K562 (cell line): ENCODE measurements around the gene DIP2C. TPM values are rescaled to one million over a fixed set of nuclear protein-coding genes. Genes with fewer than 3 reads are reported as not detected.

Experiments
- ATAC-seq: fragments of 200-7000 bp; cut with Tn5 transposase; 3 replicates; pipeline ENCODE4 v1.9.1; 2020; ENCODE audit warnings: moderate library complexity
- BruUV-seq: library from RNA; stranded (reverse); fragments of 400-500 nt; replicated peaks from 2 replicates; lab custom pipeline; 2021; lab: Mats Ljungman, UMichigan
- CTCF ChIA-PET: fragments of 300-600 bp; formaldehyde crosslinking; extraction: SDS; loops from one replicate; lab custom pipeline; 2021; ENCODE audit warnings: low intra/inter-chr PET ratio; lab: Yijun Ruan, JAX
- POLR2A ChIA-PET: fragments of 300-600, 350-650 bp; sonication (Branson Sonifier 250); formaldehyde crosslinking; extraction: SDS; loops from one replicate; lab custom pipeline; 2021; ENCODE audit warnings: antibody characterized with exemption, inconsistent platforms; lab: Yijun Ruan, JAX
- DNase-seq, 4 experiments: peaks; one replicate each; pipeline versions ENCODE4 v3.0.0 to v3.0.0-alpha.2; 2011 to 2018; ENCODE audit warnings: low spot score in 3 of 4, mixed read lengths in 3 of 4; ENCODE audit errors: extremely low read depth in 1 of 4
- FAIRE-seq: peaks from 2 replicates; lab custom pipeline; 2011; peaks lifted over from hg19 to GRCh38; lab: Jason Lieb, UNC
- H2AFZ ChIP-seq: 2 replicates; pipeline ENCODE4 v1.6.0; 2011; ENCODE audit warnings: low read depth, low read length, control low read depth, inconsistent platforms
- H3K27ac ChIP-seq: fragments of 200-600 bp; 3 replicates; pipeline ENCODE4 v1.8.0; 2011; ENCODE audit warnings: low read depth, mild to moderate bottlenecking, control low read depth, inconsistent platforms, low read length, moderate library complexity, mixed read lengths; ENCODE audit errors: extremely low read depth
- H3K27me3 ChIP-seq, 2 experiments: fragments of 300-600 bp in 1 of 2; 2 replicates in 1 of 2; 3 replicates in 1 of 2; pipeline versions ENCODE4 v1.6.0 to v1.8.0; 2011; ENCODE audit warnings: inconsistent platforms in 2 of 2, low read length in 2 of 2, mild to moderate bottlenecking in 1 of 2, mixed read lengths in 1 of 2, moderate library complexity in 1 of 2; ENCODE audit not compliant: control insufficient read depth in 2 of 2, insufficient read depth in 2 of 2
- H3K36me3 ChIP-seq: fragments of 300-600 bp; 3 replicates; pipeline ENCODE4 v1.8.0; 2011; ENCODE audit warnings: mild to moderate bottlenecking, low read length, inconsistent platforms; ENCODE audit not compliant: control insufficient read depth, insufficient read depth
- H3K4me1 ChIP-seq, 2 experiments: fragments of 200-600 bp in 1 of 2; replicated peaks in 1 of 2; 2 replicates in 1 of 2; 3 replicates in 1 of 2; pipeline versions ENCODE4 v1.5.1 to v1.8.0; 2011; ENCODE audit warnings: inconsistent platforms in 2 of 2, low read length in 2 of 2, mild to moderate bottlenecking in 1 of 2, mixed read lengths in 1 of 2, moderate library complexity in 1 of 2; ENCODE audit not compliant: control insufficient read depth in 2 of 2, insufficient read depth in 2 of 2
- H3K4me2 ChIP-seq: 2 replicates; pipeline ENCODE4 v1.6.1; 2011; ENCODE audit warnings: low read length, control low read depth, inconsistent platforms, mixed read lengths; ENCODE audit not compliant: insufficient read depth
- H3K4me3 ChIP-seq: fragments of 200-600 bp; sonication (generic), shearing (Covaris generic); 2 replicates; pipeline ENCODE4 v1.5.1; 2016; ENCODE audit warnings: control low read depth, inconsistent platforms
- H3K79me2 ChIP-seq: fragments of 200-600 bp; 3 replicates; pipeline ENCODE4 v1.8.0; 2011; ENCODE audit warnings: low read length, inconsistent platforms; ENCODE audit not compliant: control insufficient read depth, insufficient read depth
- H3K9ac ChIP-seq, 2 experiments: 2 replicates each; pipeline versions ENCODE4 v1.6.0 to v1.6.1; 2011; ENCODE audit warnings: low read depth in 2 of 2, low read length in 2 of 2, control low read depth in 1 of 2, inconsistent platforms in 1 of 2, mild to moderate bottlenecking in 1 of 2, mixed read lengths in 1 of 2; ENCODE audit not compliant: insufficient read depth in 1 of 2
- H3K9me1 ChIP-seq: one replicate; pipeline ENCODE4 v1.6.0; 2011; ENCODE audit warnings: inconsistent platforms, mild to moderate bottlenecking, low read length, moderate library complexity; ENCODE audit not compliant: control insufficient read depth, insufficient read depth
- H3K9me3 ChIP-seq: replicated peaks from 2 replicates; pipeline ENCODE4 v1.5.1; 2011; ENCODE audit warnings: low read depth, low read length, inconsistent platforms; ENCODE audit not compliant: control insufficient read depth, insufficient read depth
- H4K20me1 ChIP-seq: replicated peaks from 2 replicates; pipeline ENCODE4 v1.6.1; 2011; ENCODE audit warnings: low read length, inconsistent platforms, mixed read lengths; ENCODE audit not compliant: control insufficient read depth, insufficient read depth
- KDM4B ChIP-seq, 2 experiments: fragments of 450-650 bp in 1 of 2; sonication (generic) in 1 of 2; IDR thresholded peaks; 2 replicates each; pipeline ENCODE4 v1.6.1; 2016 to 2017; ENCODE audit warnings: borderline replicate concordance in 2 of 2, antibody characterized with exemption in 1 of 2, low read depth in 1 of 2, mild to moderate bottlenecking in 1 of 2
- KLF6 ChIP-seq: fragments of 250-450 bp; sonication (Bioruptor Pico); IDR thresholded peaks from 2 replicates; pipeline ENCODE4 v1.4.0; 2020; ENCODE audit warnings: mild to moderate bottlenecking, moderate library complexity, borderline replicate concordance
- RBBP5 ChIP-seq: fragments of 200-600 bp; sonication (generic); IDR thresholded peaks from 2 replicates; pipeline ENCODE4 v1.6.1; 2012; ENCODE audit warnings: borderline replicate concordance, mild to moderate bottlenecking, low read length, control low read depth, inconsistent platforms; ENCODE audit not compliant: insufficient read depth, poor library complexity, severe bottlenecking
- SAFB2 ChIP-seq: fragments of 200-400 bp; formaldehyde crosslinking; IDR thresholded peaks from 2 replicates; pipeline ENCODE4 v1.6.1; 2018; ENCODE audit warnings: borderline replicate concordance, low read length, low read depth, moderate library complexity; ENCODE audit not compliant: severe bottlenecking
- XRCC5 ChIP-seq: fragments of 200-400 bp; formaldehyde crosslinking; IDR thresholded peaks from 2 replicates; pipeline ENCODE4 v1.6.1; 2017; ENCODE audit warnings: low read depth, mild to moderate bottlenecking, low read length
- WGBS: fragments of 100-300 bp; shearing (Covaris generic); methylation state at CpG from one replicate; pipeline ENCODE4 v1.1.6; 2016; ENCODE audit warnings: low coverage, mixed read lengths; ENCODE audit not compliant: insufficient coverage; ENCODE audit errors: missing lambda C conversion rate; 5-methylcytosine and 5-hydroxymethylcytosine counted together
- in situ Hi-C: fragments of 300-500 bp; cut with MboI; formaldehyde crosslinking; loops from 4 replicates; pipeline ENCODE4 v1.15.0; 2018; ENCODE audit warnings: inconsistent platforms, mixed read lengths
- intact Hi-C: fragments of 100-400 bp; cut with micrococcal nuclease; formaldehyde crosslinking; loops from 2 replicates; pipeline ENCODE4 v1.14.2; 2022
- polyA plus RNA-seq, 8 experiments: library from polyadenylated mRNA; depleted of rRNA in 4 of 8; stranded (reverse) in 5 of 8; unstranded in 3 of 8; fragments of >200 nt; fragmentation: Nextera tagmentation in 2 of 8; fragmentation: Illumina TruSeq in 1 of 8; extraction: Ambion mirVana in 2 of 8; extraction: Trizol in 1 of 8; gene quantifications; 2 replicates each; pipeline versions ENCODE4 v1.2.1 to v1.2.3, GENCODE V29; 2011 to 2014; ENCODE audit warnings: inconsistent platforms in 1 of 8, missing spikeins in 1 of 8
- total RNA-seq, 7 experiments: library from RNA; depleted of rRNA in 6 of 7; stranded (reverse); fragments of >200 nt in 6 of 7; fragmentation: Illumina TruSeq in 2 of 7; extraction: Trizol in 2 of 7; gene quantifications; 2 replicates each; pipeline versions ENCODE4 v1.2.1 to v1.2.3, GENCODE V29; 2011 to 2021; ENCODE audit warnings: low replicate concordance in 1 of 7
- TF ChIP-seq, protein P1 (sequence below): fragments of 450-650 bp; IDR thresholded peaks from 2 replicates; pipeline ENCODE4 v1.6.1; 2016; ENCODE audit warnings: mild to moderate bottlenecking
- TF ChIP-seq, protein P2 (sequence below), 2 experiments: fragments of 450-650 bp; IDR thresholded peaks; 2 replicates each; pipeline ENCODE4 v1.6.1; 2016
- TF ChIP-seq, protein P3 (sequence below): fragments of 250-450 bp; sonication (Bioruptor Pico); IDR thresholded peaks from 2 replicates; pipeline ENCODE4 v1.4.0; 2020; ENCODE audit warnings: borderline replicate concordance

The DIP2C gene
- total and polyA plus RNA-seq, 9 of the 15 experiments (the other 6 are each of a cell fraction or from before 2014, with no cell fraction given), result 0.01 TPM; not detected in 8

DNA sequence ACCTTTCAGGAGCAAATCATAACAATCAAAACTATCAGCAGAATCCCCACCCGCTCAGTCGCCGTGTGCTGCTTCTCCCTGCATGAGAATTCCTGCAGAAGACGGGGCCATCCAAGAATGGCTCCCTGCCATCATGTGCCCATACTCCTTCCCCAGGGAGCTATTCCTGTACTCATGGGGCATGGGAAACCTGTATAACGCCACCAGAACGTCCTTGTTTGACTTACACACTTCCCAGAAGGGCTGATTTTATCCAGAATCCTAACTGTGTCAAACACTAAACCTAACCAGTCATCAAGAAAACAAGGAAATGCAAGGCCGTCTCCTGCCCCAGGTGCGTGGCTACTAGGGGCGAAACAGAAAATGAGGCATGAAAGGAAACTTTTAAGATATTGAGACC, 16.0 kb downstream of the DIP2C start:
- Histone ChIP-seq H3K79me2 (no peaks in the 10 kb centered on the region), H3K9me1 (no peaks in the 10 kb centered on the region), H3K4me2 (no peak overlapping the region), H3K9ac (no peak overlapping the region), H3K36me3 (no peaks in the 10 kb centered on the region), H3K27ac (no peak overlapping the region), H4K20me1 (no peaks in the 10 kb centered on the region), H3K27me3 (peaks cover 0 to 10% of the 10 kb centered on the region in 2 experiments; a peak in 2 of 5 replicates), H3K9me3 (no peaks in the 10 kb centered on the region; the same call in 1 of the 2 replicates)
- WGBS, result 0% methylated on average over 9 of the region's 9 CpGs
- no peak for ATAC-seq
- intact Hi-C loops, result no loop called here
- POLR2A ChIA-PET, result no interaction called here
- no TSS peak for BruUV-seq
- no peak for TF ChIP-seq RBBP5
- TF ChIP-seq, protein P1, sequence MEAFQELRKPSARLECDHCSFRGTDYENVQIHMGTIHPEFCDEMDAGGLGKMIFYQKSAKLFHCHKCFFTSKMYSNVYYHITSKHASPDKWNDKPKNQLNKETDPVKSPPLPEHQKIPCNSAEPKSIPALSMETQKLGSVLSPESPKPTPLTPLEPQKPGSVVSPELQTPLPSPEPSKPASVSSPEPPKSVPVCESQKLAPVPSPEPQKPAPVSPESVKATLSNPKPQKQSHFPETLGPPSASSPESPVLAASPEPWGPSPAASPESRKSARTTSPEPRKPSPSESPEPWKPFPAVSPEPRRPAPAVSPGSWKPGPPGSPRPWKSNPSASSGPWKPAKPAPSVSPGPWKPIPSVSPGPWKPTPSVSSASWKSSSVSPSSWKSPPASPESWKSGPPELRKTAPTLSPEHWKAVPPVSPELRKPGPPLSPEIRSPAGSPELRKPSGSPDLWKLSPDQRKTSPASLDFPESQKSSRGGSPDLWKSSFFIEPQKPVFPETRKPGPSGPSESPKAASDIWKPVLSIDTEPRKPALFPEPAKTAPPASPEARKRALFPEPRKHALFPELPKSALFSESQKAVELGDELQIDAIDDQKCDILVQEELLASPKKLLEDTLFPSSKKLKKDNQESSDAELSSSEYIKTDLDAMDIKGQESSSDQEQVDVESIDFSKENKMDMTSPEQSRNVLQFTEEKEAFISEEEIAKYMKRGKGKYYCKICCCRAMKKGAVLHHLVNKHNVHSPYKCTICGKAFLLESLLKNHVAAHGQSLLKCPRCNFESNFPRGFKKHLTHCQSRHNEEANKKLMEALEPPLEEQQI, result no peak
- TF ChIP-seq, protein P2, sequence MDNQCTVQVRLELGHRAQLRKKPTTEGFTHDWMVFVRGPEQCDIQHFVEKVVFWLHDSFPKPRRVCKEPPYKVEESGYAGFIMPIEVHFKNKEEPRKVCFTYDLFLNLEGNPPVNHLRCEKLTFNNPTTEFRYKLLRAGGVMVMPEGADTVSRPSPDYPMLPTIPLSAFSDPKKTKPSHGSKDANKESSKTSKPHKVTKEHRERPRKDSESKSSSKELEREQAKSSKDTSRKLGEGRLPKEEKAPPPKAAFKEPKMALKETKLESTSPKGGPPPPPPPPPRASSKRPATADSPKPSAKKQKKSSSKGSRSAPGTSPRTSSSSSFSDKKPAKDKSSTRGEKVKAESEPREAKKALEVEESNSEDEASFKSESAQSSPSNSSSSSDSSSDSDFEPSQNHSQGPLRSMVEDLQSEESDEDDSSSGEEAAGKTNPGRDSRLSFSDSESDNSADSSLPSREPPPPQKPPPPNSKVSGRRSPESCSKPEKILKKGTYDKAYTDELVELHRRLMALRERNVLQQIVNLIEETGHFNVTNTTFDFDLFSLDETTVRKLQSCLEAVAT (IDR thresholded peaks at IDR 0.05), result no peak
- no peak for TF ChIP-seq XRCC5
- no peak for TF ChIP-seq KLF6
- TF ChIP-seq, protein P3, sequence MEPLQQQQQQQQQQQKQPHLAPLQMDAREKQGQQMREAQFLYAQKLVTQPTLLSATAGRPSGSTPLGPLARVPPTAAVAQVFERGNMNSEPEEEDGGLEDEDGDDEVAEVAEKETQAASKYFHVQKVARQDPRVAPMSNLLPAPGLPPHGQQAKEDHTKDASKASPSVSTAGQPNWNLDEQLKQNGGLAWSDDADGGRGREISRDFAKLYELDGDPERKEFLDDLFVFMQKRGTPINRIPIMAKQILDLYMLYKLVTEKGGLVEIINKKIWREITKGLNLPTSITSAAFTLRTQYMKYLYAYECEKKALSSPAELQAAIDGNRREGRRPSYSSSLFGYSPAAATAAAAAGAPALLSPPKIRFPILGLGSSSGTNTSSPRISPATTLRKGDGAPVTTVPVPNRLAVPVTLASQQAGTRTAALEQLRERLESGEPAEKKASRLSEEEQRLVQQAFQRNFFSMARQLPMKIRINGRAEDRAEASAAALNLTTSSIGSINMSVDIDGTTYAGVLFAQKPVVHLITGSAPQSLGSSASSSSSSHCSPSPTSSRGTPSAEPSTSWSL (CRISPR knock-in tag), result no peak
- no peak for TF ChIP-seq SAFB2
- no peak for TF ChIP-seq KDM4B (IDR thresholded peaks at IDR 0.05; ENCODE audit: borderline replicate concordance in 2 of 2, low read depth in 1 of 2)
- TF ChIP-seq, all 486 proteins: peak for 0
- DNase-seq (no peak), FAIRE-seq (no peak)
- Histone ChIP-seq H3K4me3 (no peak overlapping the region), H3K4me1 (no peaks in the 10 kb centered on the region), H2AFZ (no peak overlapping the region)
- in situ Hi-C loops, result loop anchor here (10.0 kb wide), 1 partner anchor 99 kb away; no protein-coding TSS in a partner anchor
- CTCF ChIA-PET, result no interaction called here
